ENCODE results near the gene RHEB. TPM values are rescaled to one million over a fixed set of nuclear protein-coding genes. Genes with fewer than 3 reads are reported as not detected.

Gene RHEB
- polyA plus RNA-seq, 1 donor from 2014 or later, result 289 TPM

GRCh38 chr7:151468217-151469018, 51.3 kb downstream of the RHEB start:
- no peaks in the 10 kb centered on the region for H3K27me3 ChIP-seq (ENCODE audit: insufficient read depth, low read depth, low read length)
- TF ChIP-seq RAD21 (conservative IDR thresholded peaks at IDR 0.05) (no peak), SMC3 (conservative IDR thresholded peaks at IDR 0.05; ENCODE audit: poor library complexity) (no peak), EZH2 (IDR thresholded peaks at IDR 0.05; ENCODE audit: borderline replicate concordance, insufficient read depth, low read length, poor library complexity, severe bottlenecking) (no peak), POLR2AphosphoS5 (IDR thresholded peaks at IDR 0.05) (no peak), TAF1 (IDR thresholded peaks at IDR 0.05; ENCODE audit: low read depth) (no peak), EP300 (conservative IDR thresholded peaks at IDR 0.05; ENCODE audit: poor library complexity, severe bottlenecking) (no peak), CTCF (IDR thresholded peaks at IDR 0.05; ENCODE audit: poor library complexity, severe bottlenecking) (no peak), MXI1 (conservative IDR thresholded peaks at IDR 0.05; ENCODE audit: poor library complexity, severe bottlenecking) (no peak), REST (IDR thresholded peaks at IDR 0.05; ENCODE audit: borderline replicate concordance) (no peak)
- H3K4me2 ChIP-seq (ENCODE audit: low read length), result no peak overlapping the region
- no peak overlapping the region for H3K4me3 ChIP-seq (ENCODE audit: low read length)
- no peaks in the 10 kb centered on the region for H3K79me2 ChIP-seq (replicated peaks; ENCODE audit: insufficient read depth, low read length)
- H3K36me3 ChIP-seq (ENCODE audit: insufficient read depth, low read length), result peaks cover 7% of the 10 kb centered on the region
- no peaks in the 10 kb centered on the region for H3F3A ChIP-seq (ENCODE audit: insufficient read depth, low read length, poor library complexity, severe bottlenecking)
- H2AFZ ChIP-seq (ENCODE audit: low read depth, low read length), result no peak overlapping the region
- no peaks in the 10 kb centered on the region for H4K20me1 ChIP-seq (ENCODE audit: insufficient read depth)
- no peak overlapping the region for H3K9ac ChIP-seq (ENCODE audit: low read length)
- no peaks in the 10 kb centered on the region for H3K9me2 ChIP-seq (ENCODE audit: insufficient read depth, low read length)
- no peak overlapping the region for H3K27ac ChIP-seq (ENCODE audit: low read length)
- no peaks in the 10 kb centered on the region for H3K9me3 ChIP-seq (ENCODE audit: low read length)

GRCh38 chr7:151465169-151465568, 54.5 kb downstream of the RHEB start:
- Histone ChIP-seq H2AFZ (ENCODE audit: low read depth, low read length) (no peak overlapping the region), H3K9me3 (ENCODE audit: low read length) (no peaks in the 10 kb centered on the region), H3K4me2 (ENCODE audit: low read length) (no peak overlapping the region), H3K27me3 (ENCODE audit: insufficient read depth, low read depth, low read length) (no peaks in the 10 kb centered on the region), H3K9me2 (ENCODE audit: insufficient read depth, low read length) (no peaks in the 10 kb centered on the region), H3K27ac (ENCODE audit: low read length) (no peak overlapping the region), H3K9ac (ENCODE audit: low read length) (no peak overlapping the region), H3K4me3 (ENCODE audit: low read length) (no peak overlapping the region), H3F3A (ENCODE audit: insufficient read depth, low read length, poor library complexity, severe bottlenecking) (no peaks in the 10 kb centered on the region), H4K20me1 (ENCODE audit: insufficient read depth) (no peaks in the 10 kb centered on the region), H3K36me3 (ENCODE audit: insufficient read depth, low read length) (peaks cover 7% of the 10 kb centered on the region), H3K79me2 (replicated peaks; ENCODE audit: insufficient read depth, low read length) (no peaks in the 10 kb centered on the region)
- TF ChIP-seq EZH2 (IDR thresholded peaks at IDR 0.05; ENCODE audit: borderline replicate concordance, insufficient read depth, low read length, poor library complexity, severe bottlenecking) (no peak), POLR2AphosphoS5 (IDR thresholded peaks at IDR 0.05) (no peak), REST (IDR thresholded peaks at IDR 0.05; ENCODE audit: borderline replicate concordance) (no peak), RAD21 (conservative IDR thresholded peaks at IDR 0.05) (no peak), SMC3 (conservative IDR thresholded peaks at IDR 0.05; ENCODE audit: poor library complexity) (no peak), TAF1 (IDR thresholded peaks at IDR 0.05; ENCODE audit: low read depth) (no peak), CTCF (IDR thresholded peaks at IDR 0.05; ENCODE audit: poor library complexity, severe bottlenecking) (no peak), EP300 (conservative IDR thresholded peaks at IDR 0.05; ENCODE audit: poor library complexity, severe bottlenecking) (no peak), MXI1 (conservative IDR thresholded peaks at IDR 0.05; ENCODE audit: poor library complexity, severe bottlenecking) (no peak)

Measured in neural cell (in vitro differentiated cells).